SH-SY5Y (cell line): Measurements from ENCODE around the gene IL1RAPL2.

Experiments used
- GATA2 ChIP-seq: IDR thresholded peaks from 2 replicates; pipeline ENCODE4 v1.6.1; 2011; ENCODE audit warnings: mild to moderate bottlenecking, low read depth, low read length
- GATA3 ChIP-seq: IDR thresholded peaks from 2 replicates; pipeline ENCODE4 v1.6.1; 2011; ENCODE audit warnings: low read depth, mild to moderate bottlenecking, low read length, moderate library complexity

- TF ChIP-seq GATA3 = no peak
- no peak for TF ChIP-seq GATA2
These were observed 472.8 kb downstream of the IL1RAPL2 start for GRCh38 chrX:105038672-105039328.
